ENCODE results near the gene CGB2.
"Not testable (repeated sequence)": the region's sequence is repeated elsewhere in the genome, so short reads cannot be mapped to it uniquely, and the experiment has no call there.

CGB2 gene

DNA sequence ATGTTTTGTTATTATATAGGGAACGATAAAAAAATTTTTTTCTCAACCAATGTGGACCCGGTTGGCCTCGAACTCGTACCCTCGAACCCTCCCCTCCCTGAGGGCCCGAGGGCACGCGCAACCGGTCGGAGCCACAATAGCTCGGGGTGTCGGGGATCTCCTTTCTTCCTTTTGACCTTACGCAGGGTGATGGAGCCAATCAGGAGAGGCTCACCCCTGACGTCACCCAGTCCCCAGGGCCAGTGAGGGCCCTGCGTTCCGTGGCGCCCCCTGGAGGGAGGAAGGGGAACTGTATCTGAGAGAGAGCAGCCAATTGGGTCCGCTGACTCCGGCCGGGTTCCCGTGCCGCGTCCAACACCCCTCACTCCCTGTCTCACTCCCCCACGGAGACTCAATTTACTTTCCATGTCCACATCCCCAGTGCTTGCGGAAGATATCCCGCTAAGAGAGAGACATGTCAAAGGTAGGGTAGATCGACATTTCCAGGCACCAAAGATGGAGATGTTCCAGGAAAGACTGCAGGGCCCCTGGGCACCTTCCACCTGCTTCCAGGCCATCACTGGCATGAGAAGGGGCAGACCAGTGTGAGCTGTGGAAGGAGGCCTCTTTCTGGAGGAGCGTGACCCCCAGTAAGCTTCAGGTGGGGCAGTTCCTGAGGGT lies at the start of gene CGB2:
Gene CGB2 (plus strand): TSS at position 249 of the 660 bp plus-strand sequence. CDS start 206 bp downstream, at position 455.
- POLR2A ChIA-PET; DNase-seq (ENCODE audit: extremely low spot score): not testable (repeated sequence)
- CTCF ChIA-PET, result interaction anchor here (0.6 kb wide), 1 partner anchor 162 kb away, joined by 4 read pairs; no protein-coding TSS in a partner anchor

GRCh38 chr19:48982280-48982679 lies 49.4 kb upstream of the CGB2 start:
- ChIA-PET CTCF (no interaction called here), POLR2A (interaction anchor here (2.5 kb wide), 1 partner anchor 11 kb away, joined by 12 read pairs; the partner anchor contains the start of genes GYS1 and RUVBL2)
- DNase-seq (ENCODE audit: extremely low spot score), result no peak

DNA sequence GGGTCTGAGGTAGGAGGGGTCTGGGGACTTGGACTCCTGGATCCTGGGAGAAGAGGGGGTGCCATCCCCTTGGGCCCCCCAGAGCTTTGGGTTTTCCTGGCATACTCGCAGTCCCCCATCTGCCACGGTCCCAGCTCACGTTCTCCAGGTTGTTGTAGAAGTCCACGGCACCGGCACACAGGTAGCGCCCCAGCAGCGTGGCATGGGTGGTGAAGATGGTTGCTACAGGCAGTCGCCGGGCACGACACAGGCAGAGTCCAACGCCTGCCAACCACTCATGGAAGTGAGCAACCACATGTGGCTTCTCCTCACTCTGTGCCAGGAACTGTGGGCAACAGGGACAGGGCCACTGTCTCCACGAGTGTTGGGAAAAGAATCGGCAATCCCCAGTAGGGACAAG lies 46.0 kb upstream of the CGB2 start:
- no peak for DNase-seq (ENCODE audit: extremely low spot score)
- no peak for TF ChIP-seq PKNOX1 (IDR thresholded peaks at IDR 0.05)
- no peak for TF ChIP-seq SUZ12 (IDR thresholded peaks at IDR 0.05)
- TF ChIP-seq ELF4 (IDR thresholded peaks at IDR 0.05), result no peak
- no peak for TF ChIP-seq ZNF384 (IDR thresholded peaks at IDR 0.05)
- no peak for TF ChIP-seq HDGF (IDR thresholded peaks at IDR 0.05; ENCODE audit: borderline replicate concordance)
- no peak for TF ChIP-seq L3MBTL2 (conservative IDR thresholded peaks at IDR 0.05)
- TF ChIP-seq FOXM1 (IDR thresholded peaks at IDR 0.05; ENCODE audit: borderline replicate concordance), result no peak
- TF ChIP-seq CTBP1 (IDR thresholded peaks at IDR 0.05; ENCODE audit: borderline replicate concordance), result no peak
- no peak for TF ChIP-seq ARNT (IDR thresholded peaks at IDR 0.05)
- no peak for TF ChIP-seq SP1 (IDR thresholded peaks at IDR 0.05)
- no peak for TF ChIP-seq NFRKB (IDR thresholded peaks at IDR 0.05)
- no peak for TF ChIP-seq BHLHE40 (IDR thresholded peaks at IDR 0.05; ENCODE audit: borderline replicate concordance)
- TF ChIP-seq LEF1 (IDR thresholded peaks at IDR 0.05; ENCODE audit: borderline replicate concordance), result no peak
- TF ChIP-seq FOXA1 (IDR thresholded peaks at IDR 0.05), result no peak
- TF ChIP-seq FOXK2 (IDR thresholded peaks at IDR 0.05), result no peak
- no peak for TF ChIP-seq TARDBP (IDR thresholded peaks at IDR 0.05)
- ChIA-PET POLR2A (no interaction called here), CTCF (no interaction called here)

More at GRCh38 chr19:48982280-48982679, 49.4 kb upstream of the CGB2 start:
- TF ChIP-seq NFRKB (IDR thresholded peaks at IDR 0.05) (no peak), BHLHE40 (IDR thresholded peaks at IDR 0.05; ENCODE audit: borderline replicate concordance) (no peak), CTBP1 (IDR thresholded peaks at IDR 0.05; ENCODE audit: borderline replicate concordance) (no peak)

DNA sequence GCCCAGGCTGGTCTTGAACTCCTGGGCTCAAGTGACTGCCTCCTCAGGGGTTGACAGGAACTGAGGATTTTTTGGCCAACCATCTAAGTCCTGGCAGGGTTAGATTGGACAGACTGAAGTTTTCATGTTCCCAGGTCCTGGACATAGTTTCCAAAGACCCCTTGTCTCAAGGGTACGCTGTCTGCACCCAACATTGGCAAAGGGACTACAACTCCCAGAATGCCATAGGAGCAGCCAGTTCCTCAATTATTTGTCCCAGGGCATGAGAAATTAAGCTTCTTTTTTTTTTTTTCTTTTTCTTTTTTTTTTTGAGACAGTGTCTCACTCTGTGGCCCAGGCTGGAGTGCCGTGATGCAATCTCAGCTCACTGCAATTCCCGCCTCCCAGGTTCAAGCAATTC lies 45.5 kb upstream of the CGB2 start:
- CTCF ChIA-PET, result interaction anchor here (1.0 kb wide), 1 partner anchor 13 kb away, joined by 3 read pairs; no protein-coding TSS in a partner anchor
- TF ChIP-seq FOXA1 (IDR thresholded peaks at IDR 0.05) (no peak), SUZ12 (IDR thresholded peaks at IDR 0.05) (no peak), HDGF (IDR thresholded peaks at IDR 0.05; ENCODE audit: borderline replicate concordance) (no peak), ARNT (IDR thresholded peaks at IDR 0.05) (no peak), ZNF384 (IDR thresholded peaks at IDR 0.05) (no peak), NFRKB (IDR thresholded peaks at IDR 0.05) (no peak), ELF4 (IDR thresholded peaks at IDR 0.05) (no peak), TARDBP (IDR thresholded peaks at IDR 0.05) (no peak), L3MBTL2 (conservative IDR thresholded peaks at IDR 0.05) (no peak)
- no peak for DNase-seq (ENCODE audit: extremely low spot score)
- POLR2A ChIA-PET, result interaction anchor here (1.2 kb wide), 1 partner anchor 8 kb away, joined by 4 read pairs; no protein-coding TSS in a partner anchor

GRCh38 chr19:48987323-48987722 lies 44.4 kb upstream of the CGB2 start:
- DNase-seq (ENCODE audit: extremely low spot score), result no peak
- ChIA-PET POLR2A (interaction anchor here (1.2 kb wide), 1 partner anchor 9 kb away, joined by 4 read pairs; no protein-coding TSS in a partner anchor), CTCF (interaction anchor here (0.6 to 1.0 kb wide), 2 partner anchors 12 to 17 kb away, joined by 3 read pairs; no protein-coding TSS in a partner anchor)
- TF ChIP-seq HDGF (IDR thresholded peaks at IDR 0.05; ENCODE audit: borderline replicate concordance) (no peak), PKNOX1 (IDR thresholded peaks at IDR 0.05) (no peak), FOXM1 (IDR thresholded peaks at IDR 0.05; ENCODE audit: borderline replicate concordance) (no peak), SUZ12 (IDR thresholded peaks at IDR 0.05) (no peak), ZNF384 (IDR thresholded peaks at IDR 0.05) (no peak), SP1 (IDR thresholded peaks at IDR 0.05) (no peak), FOXA1 (IDR thresholded peaks at IDR 0.05) (no peak), NFRKB (IDR thresholded peaks at IDR 0.05) (no peak), ELF4 (IDR thresholded peaks at IDR 0.05) (no peak), TARDBP (IDR thresholded peaks at IDR 0.05) (no peak), L3MBTL2 (conservative IDR thresholded peaks at IDR 0.05) (no peak), CTBP1 (IDR thresholded peaks at IDR 0.05; ENCODE audit: borderline replicate concordance) (no peak), BHLHE40 (IDR thresholded peaks at IDR 0.05; ENCODE audit: borderline replicate concordance) (no peak), LEF1 (IDR thresholded peaks at IDR 0.05; ENCODE audit: borderline replicate concordance) (no peak), ARNT (IDR thresholded peaks at IDR 0.05) (no peak), FOXK2 (IDR thresholded peaks at IDR 0.05) (no peak)

DNA sequence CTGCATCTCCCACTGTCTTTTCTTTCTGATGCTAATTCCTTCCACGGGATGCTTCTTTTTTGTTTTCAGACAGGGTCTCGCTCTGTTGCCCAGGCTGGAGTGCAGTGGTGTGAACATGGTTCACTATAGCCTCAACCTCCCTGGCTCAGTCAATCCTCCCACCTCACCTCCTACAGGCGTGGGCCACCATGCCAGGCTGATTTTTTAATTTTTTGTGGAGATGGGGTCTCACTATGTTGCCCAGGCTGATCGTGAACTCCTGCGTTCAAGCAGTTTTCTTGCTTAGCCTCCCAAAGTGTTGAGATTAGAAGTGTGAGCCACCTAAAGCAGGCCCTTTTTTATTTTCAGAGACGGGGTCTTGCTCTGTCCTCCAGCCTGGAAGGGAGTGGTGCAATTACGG lies 43.4 kb upstream of the CGB2 start:
- CTCF ChIA-PET, result no interaction called here
- TF ChIP-seq FOXA1 (IDR thresholded peaks at IDR 0.05), result no peak
- TF ChIP-seq NFRKB (IDR thresholded peaks at IDR 0.05), result no peak
- POLR2A ChIA-PET, result no interaction called here
- no peak for DNase-seq (ENCODE audit: extremely low spot score)

- DNase-seq (ENCODE audit: extremely low spot score), result no peak
- ChIA-PET CTCF (interaction anchor here (0.6 kb wide), 1 partner anchor 193 kb away, joined by 3 read pairs; no protein-coding TSS in a partner anchor), POLR2A (no interaction called here)
- TF ChIP-seq HDGF (IDR thresholded peaks at IDR 0.05; ENCODE audit: borderline replicate concordance) (no peak), FOXA1 (IDR thresholded peaks at IDR 0.05) (no peak), FOXK2 (IDR thresholded peaks at IDR 0.05) (no peak), NFRKB (IDR thresholded peaks at IDR 0.05) (no peak), FOXM1 (IDR thresholded peaks at IDR 0.05; ENCODE audit: borderline replicate concordance) (no peak), PKNOX1 (IDR thresholded peaks at IDR 0.05) (no peak), L3MBTL2 (conservative IDR thresholded peaks at IDR 0.05) (no peak), TARDBP (IDR thresholded peaks at IDR 0.05) (no peak), ELF4 (IDR thresholded peaks at IDR 0.05) (no peak)
Measured at GRCh38 chr19:48988860-48989259, 42.8 kb upstream of the CGB2 start.

Measured in HEK293T (cell line).